ENCODE results near the gene PNMA6E.
A peak's percentile ranks its signal among the peaks of the same experiment; 100 is the strongest.
"Not testable (repeated sequence)": the region's sequence is repeated elsewhere in the genome, so short reads cannot be mapped to it uniquely, and the experiment has no call there.

Gene PNMA6E

DNA sequence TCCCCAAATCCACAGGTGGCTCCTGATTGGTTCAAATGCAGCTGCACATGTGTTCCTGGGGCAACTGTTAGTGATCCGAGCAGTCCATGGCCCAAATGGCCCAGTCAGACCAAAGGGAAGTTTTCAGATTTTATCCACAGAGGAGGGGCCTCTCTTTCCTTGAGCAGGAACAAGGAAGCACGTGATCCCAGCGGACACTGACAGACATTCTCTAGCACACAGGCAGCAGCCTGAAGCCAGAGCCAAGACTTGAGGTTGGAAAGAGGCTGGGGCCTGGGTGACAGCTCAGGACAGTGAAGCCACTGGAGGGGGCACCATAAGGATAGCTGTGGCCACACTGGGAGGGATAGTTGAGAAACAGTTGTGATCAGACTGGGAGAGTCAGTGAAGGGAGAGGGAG is 6.6 kb upstream of the PNMA6E start:
- no peak for DNase-seq

DNA sequence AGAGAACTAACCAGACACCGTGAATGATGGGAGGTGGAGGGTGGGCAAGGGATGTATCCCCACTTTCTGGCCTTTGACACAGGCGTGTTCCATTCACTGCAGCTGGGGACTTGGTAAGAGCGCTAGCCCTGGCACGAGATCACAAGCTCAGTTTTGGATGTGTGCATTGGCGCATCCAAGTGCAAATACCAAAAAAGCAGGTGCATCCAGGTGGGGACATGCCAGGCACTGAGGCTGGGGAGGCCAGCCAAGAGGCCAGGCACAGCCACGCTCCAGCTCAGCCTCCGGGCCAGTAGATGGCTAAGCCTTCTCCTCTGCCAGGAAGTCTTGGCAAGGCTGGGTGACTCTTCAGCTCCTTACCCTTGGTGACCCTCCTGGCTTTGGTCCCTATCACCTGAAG is 5.8 kb upstream of the PNMA6E start:
- DNase-seq: no peak

DNA sequence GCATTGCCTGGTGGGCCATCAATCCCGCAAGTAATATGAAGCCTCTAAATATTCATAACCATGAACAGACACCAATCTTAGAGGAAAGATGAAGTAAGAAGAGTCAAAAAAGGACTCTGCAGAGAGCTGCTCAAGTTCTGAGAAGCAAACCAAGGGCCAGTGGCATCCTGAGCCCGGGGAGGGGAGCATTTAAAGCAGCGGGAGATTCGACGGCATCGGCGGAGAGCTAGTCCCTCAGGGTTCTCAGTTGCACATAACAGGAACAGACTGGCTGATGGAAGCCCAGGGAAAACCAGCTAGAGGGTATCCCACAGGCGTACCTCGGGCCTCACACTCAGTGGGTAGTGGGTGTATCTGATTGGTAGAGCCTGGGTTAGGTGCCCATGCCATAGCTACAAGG is 4.9 kb upstream of the PNMA6E start:
- DNase-seq: no peak

DNA sequence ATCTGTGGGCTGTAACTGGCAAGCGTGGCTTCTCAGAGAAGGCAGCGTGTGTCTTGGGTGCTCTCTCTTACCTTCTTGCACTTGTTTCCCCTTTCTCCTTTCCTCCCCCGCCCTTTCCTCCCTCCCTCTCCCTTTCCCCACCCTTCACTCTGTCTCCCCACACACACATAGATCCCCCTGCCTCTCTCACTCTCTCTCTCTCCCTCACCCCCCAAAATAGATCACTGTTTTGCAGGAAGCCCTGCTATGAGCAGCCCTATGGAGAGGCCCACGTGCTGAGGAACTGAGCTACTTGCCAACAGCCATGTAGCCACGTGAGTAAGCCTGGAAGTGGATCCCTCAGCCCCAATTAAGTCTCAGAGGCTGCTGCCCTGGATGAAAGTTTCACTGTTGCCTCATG is 4.3 kb upstream of the PNMA6E start:
- DNase-seq: no peak

DNA sequence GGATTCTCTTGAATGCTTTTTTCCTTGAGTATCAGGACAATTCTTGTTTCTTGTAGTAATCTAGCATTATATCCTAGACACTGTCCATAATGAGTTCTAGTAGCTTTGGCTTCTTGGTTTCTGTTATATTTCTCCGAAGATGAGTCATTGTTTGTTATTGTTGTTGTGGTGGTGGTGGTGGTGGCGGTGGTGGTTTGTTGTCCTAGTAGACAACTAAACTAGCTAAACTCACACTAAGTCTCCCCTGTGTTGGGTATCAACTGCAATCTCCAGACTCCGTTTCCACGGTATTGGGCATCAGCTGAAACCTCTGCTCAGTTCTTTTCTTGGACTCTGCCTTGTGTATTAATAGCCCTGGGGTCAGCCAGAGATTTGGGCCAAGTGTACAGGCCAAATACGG is 3.2 kb upstream of the PNMA6E start:
- DNase-seq: not testable (repeated sequence)

DNA sequence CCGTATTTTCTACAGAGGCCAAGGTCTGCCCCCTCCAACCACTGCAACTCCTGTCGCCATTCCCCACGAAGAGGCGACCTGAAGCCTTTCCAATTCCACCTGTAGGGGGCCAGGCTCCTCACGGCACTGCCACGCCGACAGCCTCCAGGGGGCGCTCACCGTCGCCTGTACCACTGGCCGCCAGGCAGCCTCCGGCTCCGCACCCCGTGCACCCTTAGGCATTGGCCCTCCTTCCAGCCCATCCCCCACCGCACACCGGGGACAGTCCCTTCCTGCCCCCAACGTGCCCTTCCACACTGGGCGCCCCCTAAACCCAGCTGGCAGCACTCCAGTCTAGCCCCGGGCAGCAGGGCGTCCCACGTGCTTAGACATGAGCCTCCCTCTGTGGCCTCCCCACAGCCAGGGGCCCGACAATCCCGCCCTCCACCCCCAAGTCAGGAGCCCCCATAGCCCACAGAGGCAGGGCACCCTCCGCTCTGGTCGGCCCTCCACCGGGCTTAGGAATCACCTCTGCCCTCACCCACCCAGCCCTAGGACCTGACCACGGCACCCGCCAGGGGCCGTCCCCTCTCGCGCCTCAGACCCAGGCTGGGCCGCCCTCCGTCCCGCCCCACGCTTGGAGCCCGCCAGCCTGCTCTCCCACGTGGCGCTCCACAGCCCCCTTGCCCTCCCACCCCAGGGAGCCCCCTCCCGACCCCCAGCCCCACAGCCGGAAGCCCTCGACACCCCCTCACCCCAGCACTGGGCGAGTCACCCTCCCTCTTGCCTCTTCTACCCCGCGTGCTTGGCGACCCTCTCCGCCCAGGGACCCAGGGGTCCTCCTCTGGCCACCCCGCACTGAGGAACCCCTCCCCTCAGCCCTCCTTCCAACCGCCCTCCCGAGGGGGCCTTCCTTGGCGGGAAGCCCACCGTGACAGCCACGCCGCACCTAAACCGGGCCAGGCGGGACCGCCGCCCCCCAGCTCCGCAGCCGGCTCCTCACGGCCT is 711 bp downstream of the PNMA6E start:
- DNase-seq: peak in 1 of 2 experiments; percentile 18

DNA sequence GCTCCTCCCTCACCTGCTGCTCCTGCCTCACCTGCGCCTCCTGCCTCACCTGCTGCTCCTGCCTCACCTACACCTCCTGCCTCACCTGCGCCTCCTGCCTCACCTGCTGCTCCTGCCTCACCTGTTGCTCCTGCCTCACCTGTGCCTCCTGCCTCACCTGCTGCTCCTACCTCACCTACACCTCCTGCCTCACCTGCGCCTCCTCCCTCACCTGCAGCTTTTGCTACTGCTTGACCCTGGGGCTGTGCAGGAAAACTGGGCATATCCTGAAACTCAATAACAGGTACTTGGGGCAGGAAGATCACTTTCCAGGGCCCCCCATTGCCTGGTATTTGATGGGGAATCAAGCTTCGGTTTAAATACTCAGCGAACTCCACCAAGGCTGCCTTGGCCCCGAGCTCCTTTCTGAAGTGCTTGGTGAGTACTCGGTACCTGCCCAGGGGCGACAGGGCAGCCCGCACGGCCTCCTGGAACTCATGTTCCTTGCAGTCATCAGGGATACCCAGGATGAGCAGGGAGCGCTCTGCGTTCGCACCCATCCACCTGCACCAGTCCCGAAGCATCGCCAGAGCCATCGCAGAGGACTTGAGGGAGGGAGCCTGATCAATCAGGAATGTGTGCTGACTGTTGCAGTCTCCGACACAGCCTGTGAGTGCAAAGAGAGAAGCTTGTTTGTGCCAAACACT is 2.7 kb downstream of the PNMA6E start:
- no peak for DNase-seq

DNA sequence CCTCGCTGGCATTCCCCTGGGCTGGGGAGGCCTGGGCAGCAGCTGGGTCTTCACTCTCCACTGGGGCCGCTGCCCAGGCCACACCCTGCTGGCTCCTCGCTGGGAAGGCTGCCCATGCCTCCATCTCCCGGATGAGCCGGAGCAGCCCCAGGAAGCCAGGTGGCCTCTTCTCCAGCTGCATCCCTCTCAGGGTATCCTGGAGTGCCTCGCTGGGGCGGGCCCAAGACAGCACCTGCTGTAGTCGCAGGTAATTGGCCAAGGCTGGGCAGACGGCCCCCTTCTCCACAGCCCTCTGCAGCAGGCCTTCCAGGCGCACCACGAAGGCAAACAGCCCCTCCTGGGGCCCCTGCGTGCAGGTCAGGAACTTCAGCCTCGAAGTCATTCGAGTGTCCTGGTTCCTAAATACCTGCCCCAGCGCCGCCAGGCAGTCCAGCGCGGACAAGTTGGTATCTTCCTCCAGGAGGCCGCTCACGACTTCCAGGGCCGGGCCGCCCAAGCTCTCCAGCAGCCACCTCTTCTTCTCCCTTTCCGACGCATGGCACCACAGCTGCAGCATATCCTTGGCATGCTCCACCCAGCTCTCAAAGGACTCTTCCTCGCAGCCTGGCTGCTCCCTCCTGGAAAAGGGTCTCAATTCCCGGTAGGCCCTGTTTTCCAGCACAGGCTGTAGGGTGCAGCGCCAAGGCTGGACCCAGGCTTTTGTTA is 3.7 kb downstream of the PNMA6E start:
- DNase-seq: no peak

DNA sequence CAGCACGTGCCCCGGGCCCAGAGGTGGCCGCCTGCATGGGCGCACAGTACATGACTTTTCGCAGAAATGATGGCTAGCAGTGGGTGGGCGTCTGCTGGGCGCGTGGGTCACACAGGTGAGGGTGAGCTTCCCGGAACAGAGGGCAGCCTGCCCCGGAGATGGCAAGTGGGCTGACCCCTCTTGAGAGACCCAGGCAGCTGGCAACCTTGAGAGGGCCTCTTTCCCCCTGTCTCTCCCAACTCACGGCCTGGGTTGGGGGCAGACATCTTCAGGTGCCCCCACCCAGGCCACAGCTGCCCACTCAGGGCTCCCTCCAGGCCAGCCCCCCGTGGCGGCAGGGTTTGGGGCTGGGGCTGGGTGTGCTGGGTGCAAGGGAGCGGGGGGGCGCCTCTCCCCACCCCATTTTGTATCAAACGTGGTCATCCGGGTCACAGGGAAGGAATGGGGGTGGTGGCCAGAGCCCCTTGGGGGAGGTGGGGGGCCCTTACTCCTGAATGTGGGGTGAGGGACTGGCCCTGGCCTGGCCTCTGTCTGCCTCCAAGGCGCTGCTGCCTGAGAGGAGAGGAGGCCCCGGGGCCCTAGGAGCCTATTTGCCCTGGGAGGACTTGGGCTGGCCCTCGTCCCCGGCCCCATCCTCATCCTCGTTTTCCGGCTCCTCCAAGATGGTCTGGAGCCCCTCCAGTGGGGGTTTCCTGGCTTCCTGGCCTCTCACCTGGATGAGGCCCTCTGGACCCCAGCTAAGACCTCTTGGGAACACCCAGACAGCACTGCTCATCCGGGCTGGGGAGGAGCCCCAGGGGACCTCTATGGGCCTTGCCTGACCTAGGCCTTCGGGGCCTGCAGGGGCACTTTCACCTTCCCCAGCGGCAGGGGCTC is 4.6 kb downstream of the PNMA6E start:
- DNase-seq: no peak

DNA sequence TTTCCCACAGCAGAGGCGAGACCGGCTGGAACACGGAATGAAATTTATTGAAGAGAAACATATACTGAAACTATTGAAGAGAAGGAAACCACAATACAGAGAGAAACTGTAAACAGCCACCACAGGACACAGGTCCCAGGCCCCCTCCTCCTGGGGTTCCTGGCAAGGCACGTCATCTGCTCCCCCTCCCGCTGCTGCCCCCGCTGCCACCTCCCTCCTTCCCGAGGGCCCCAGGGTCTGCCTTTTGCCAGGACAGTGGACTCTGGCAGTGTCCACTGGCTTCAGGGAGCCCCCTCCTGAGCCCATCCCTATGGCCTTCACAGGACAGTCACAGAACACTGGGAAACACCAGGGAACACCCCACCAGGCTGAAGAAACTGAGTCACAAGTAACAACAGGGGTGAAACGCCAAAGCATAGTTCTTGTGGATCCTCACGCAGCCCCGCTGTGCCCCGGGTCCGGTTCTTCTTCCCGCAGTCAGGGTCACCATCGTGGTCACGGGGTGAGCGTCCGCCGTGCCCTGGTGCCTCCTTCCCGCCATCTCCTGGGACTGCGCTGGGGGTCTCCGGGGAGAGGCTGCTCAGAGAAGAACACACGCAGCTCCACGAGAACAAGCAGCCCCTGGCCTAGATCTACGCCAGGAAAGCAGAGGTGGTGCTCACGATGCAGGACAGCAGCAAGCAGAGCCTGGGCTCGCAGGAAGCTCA is 5.4 kb downstream of the PNMA6E start:
- DNase-seq: no peak

DNA sequence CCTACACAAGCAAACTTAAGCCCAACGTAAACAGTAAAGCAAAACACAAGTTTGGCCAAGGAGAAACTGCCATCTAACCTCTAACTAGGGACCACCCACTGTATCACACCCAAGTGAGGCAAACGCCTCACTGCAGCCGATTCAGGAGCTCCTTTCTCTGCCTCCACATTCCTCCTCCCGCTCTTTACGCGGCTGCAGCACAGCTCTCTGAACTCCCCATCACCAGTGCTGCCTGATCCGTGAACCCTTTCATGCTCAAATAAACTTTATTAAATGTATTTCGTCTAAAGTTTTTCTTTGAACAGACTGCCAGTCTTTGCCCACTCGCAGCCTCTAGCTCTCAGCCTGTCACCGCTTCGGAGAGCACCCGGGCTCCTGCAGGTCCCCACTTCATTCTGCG is 6.5 kb downstream of the PNMA6E start:
- no peak for DNase-seq

DNA sequence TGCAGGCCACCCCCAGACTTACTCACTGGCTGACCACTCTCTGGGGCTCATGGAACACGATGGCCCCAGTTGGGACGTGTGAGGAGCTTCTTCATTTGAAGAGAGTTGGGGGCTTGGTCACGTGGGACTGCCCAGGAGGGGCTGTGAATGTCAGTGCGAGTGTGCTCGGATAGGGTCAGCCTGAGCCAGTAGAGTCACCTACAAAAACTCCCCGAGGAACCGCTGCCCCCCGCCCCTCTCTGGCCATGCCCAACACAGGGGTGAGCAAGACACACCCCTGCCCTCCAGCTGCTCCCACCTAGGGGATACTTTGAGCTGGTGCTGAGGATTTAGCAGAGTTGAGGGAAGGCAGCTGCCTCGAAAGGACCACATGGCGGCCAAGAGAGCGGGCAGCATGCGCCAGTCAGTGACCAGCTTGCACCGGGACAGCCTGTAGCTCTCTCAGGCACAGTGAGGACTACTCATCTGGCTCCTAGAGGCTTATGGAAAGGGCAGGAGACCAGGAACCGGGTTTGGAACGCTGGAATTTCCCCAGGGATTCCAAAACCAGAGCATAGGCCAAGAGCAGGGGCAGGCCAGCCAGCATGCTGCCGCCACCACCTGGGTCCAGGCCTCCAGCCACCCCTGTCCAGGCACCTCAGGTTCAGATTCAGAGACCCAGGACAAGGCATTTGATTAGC is 8.4 kb downstream of the PNMA6E start:
- no peak for DNase-seq

DNA sequence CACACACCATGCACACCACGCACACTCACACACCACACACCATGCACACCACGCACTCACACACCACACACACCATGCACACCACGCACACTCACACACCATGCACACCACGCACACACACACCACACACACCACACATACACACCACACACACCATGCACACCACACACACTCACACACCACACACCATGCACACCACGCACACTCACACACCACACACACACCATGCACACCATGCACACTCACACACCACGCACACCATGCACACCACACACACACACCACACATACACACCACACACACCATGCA is 11.7 kb downstream of the PNMA6E start:
- DNase-seq: not testable (repeated sequence)

DNA sequence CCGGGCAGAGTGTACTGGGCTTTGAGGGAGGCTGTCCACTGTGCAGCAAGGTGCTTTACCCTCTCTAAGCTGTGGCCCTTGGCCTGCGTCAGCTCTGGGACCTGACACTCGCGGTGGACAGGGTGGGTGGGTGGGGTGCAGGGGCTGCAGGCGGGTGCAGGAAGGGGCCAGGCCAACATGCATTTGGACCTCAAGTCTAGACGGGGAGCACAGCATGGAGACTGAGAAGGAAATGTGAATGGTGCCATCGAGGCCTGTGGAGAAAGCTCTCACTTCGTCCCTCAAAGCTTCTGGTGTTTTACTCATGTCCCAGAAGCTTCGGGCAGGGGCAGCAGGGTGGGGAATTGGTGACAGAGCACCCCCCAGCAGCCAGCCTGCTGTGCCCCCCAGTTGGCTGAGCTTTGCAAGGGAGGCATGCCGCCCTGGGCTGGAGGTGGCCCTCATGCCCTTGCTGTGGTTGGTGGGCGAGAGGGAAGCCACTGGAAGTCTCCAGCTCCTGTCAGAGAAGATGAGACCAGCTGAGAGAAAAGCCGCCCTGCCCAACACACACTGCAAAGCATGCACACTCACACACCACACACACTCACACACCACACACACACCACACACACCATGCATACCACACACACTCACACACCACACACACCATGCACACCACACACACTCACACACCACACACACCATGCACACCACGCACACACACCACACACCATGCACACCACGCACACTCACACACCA is 12.3 kb downstream of the PNMA6E start:
- no peak for DNase-seq

DNA sequence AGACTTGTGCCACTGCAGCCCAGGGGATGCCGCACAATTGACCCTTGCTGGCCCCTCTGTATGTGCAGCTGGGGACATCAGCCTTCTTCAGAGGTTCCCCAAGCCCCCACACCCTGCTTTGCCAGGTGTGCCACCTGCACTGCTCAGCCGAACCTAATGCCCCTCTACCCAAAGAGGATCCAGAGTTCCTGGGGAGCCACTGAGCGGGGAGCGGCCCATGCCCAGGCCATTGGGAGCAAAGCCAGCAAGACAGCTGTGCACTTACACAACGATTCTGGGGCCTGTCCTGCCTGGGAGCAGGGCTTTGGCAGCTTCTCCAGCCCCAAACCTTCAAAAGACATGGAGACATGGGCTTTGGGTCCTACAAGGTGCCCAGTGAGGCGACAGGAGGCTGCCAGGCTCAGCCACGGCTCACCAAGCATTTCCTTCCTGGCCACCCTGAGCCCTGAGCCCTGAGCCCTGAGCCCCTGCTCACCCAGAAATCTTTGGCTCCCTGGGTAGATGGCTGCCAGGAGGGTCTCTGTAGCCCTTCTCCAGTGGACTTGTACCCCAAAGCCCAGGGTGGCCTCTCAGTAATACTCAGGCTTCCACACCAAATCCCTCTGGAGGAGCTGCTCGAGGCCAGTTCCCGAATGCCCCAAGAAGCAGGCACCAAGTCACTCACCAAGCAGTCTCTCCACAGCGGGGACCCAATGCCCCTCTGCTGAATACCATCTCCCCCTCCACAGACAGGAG is 13.0 kb downstream of the PNMA6E start:
- DNase-seq: no peak

DNA sequence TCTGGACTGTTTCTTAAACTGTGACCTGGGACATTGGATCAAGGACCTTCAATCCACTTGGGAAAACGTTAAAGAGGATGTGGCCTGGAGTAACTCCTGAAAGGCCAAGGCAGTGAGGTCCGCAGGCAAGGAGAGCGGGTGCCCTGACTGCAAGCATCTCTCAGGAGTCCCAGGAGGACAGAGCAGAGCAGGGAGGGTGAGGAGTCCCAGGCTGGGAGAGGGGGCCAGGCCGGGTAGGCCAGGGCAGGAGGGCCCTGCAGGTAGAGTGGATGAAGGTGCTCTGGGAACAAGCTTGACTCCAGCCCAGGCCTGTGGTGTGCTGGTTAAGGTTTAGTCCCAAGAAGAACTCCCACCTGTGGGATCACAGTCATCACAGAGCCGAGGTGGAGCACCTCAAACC is 13.8 kb downstream of the PNMA6E start:
- DNase-seq: no peak

DNA sequence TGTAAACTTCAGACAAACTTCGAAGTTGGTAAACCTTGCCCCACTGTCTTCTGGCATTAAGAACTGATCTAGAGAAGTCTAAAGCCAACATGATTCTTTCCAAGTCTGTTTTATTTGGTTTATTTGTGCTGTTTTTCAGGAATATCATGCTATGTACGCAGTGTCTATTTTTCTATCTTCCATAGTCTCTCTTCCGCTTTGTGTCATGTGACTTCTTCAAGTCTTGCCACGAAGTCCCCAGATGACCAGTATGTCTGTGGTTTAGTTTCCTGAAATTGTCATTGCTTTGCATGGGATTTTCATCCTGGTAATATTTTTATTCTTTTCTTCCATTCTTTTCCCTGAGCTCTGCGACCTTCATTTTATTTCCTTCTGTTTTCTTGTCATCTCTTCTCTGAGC is 15.1 kb downstream of the PNMA6E start:
- no peak for DNase-seq

DNA sequence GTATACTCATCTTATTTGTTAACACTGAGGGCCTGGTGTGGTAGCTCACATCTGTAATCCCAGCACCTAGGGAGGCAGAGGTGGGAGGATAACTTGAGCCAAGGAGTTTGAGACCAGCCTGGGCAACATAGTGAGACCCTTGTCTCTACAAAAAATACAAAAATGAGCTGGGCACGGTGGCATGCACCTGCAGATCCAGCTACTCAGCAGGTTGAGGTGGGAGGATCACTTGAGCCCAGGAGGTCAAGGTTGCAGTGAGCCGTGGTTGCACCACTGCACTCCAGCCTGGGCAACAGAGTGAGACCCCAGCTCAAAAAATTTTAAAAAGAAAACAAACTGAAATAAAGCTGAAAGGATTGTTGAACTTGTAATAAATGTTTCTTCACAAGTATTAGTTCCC is 16.2 kb downstream of the PNMA6E start:
- not testable (repeated sequence) for DNase-seq

DNA sequence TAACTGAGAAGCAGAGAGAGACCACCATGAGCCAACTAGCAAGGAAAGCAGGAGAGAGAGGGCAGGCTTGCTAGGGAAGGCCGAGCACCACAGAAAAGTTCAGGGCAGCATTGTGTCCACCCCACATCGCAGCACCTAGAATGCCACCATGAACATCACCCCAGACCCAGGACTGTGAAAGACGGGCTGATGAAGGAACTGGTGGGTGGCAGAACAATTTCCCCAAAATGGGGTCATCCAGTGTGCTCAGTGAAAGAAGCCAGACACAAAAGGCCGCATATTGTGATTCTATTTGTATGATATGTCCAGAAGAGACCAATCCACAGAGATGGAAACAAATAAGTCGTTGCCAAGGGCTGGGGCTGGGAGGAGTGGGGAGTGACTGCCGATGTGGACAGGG is 16.8 kb downstream of the PNMA6E start:
- DNase-seq: no peak
